Panc1 (cell line): Measurements from ENCODE around the gene TIMM17A.

ENCODE experiments used
- CTCF ChIP-seq: fragments of 450-650 bp; IDR thresholded peaks from 2 replicates; pipeline ENCODE4 v1.5.1; 2017; ENCODE audit warnings: mild to moderate bottlenecking
- POLR2AphosphoS5 ChIP-seq: IDR thresholded peaks from 2 replicates; pipeline ENCODE4 v1.6.1; 2012; ENCODE audit warnings: mild to moderate bottlenecking, low read depth, low read length, moderate library complexity

GRCh38 chr1:202002507-202002906 is 47.2 kb downstream of the TIMM17A start:
- TF ChIP-seq POLR2AphosphoS5 = no peak
- TF ChIP-seq CTCF = 0 out of 2 replicates have a peak, but pooled peaks have one; percentile 13
